ENCODE results near the gene ATG3. TPM values are rescaled to one million over a fixed set of nuclear protein-coding genes. Genes with fewer than 3 reads are reported as not detected.

ATG3 gene
- total and polyA plus RNA-seq, 2 donors (not counting 3 experiments of a cell fraction or from before 2014, with no cell fraction given), result 36.0 to 62.4 TPM

GRCh38 chr3:112604536-112604935 is 42.8 kb upstream of the ATG3 start:
- TF ChIP-seq FOS (IDR thresholded peaks at IDR 0.05; ENCODE audit: borderline replicate concordance, insufficient read depth, low read length) (peak; percentile 37), GATA2 (IDR thresholded peaks at IDR 0.05; ENCODE audit: insufficient read depth, insufficient read length, low read depth, low read length) (peak; percentile 94), POLR2AphosphoS5 (IDR thresholded peaks at IDR 0.05; ENCODE audit: insufficient read depth, low read depth, low read length) (peak; percentile 87)
- TF ChIP-seq, protein P1, sequence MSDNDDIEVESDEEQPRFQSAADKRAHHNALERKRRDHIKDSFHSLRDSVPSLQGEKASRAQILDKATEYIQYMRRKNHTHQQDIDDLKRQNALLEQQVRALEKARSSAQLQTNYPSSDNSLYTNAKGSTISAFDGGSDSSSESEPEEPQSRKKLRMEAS (IDR thresholded peaks at IDR 0.05; ENCODE audit: insufficient read depth, insufficient read length), result no peak
- peak overlapping the region; percentile 94 for H3K27ac ChIP-seq (ENCODE audit: insufficient read depth, low read depth, low read length)
- intact Hi-C loops (cut with micrococcal nuclease), result loop anchor here (1.0 kb wide), 1 partner anchor 22 kb away; no protein-coding TSS in a partner anchor
- DNase-seq (ENCODE audit: low read depth, low spot score), result peak; percentile 97
- peak overlapping the region; percentile 84 for H3K9ac ChIP-seq (replicated peaks; ENCODE audit: extremely low read depth, insufficient read depth, low read length)
- no peaks in the 10 kb centered on the region for H3K27me3 ChIP-seq (ENCODE audit: control insufficient read depth in 2 of 2, insufficient read depth in 2 of 2, low read length in 2 of 2)
- H3K9me1 ChIP-seq (replicated peaks; ENCODE audit: control insufficient read depth, extremely low read depth, insufficient read depth, low read length), result no peaks in the 10 kb centered on the region
- H3K36me3 ChIP-seq (ENCODE audit: control insufficient read depth in 2 of 2, extremely low read depth in 1 of 2, insufficient read depth in 2 of 2, low read length in 2 of 2), result no peaks in the 10 kb centered on the region
- ChIA-PET POLR2A (interaction anchor here (0.5 to 2.4 kb wide), 9 partner anchors 18 to 409 kb away, joined by 3 to 12 read pairs (median 4); partner anchors contain the start of genes ATG3 and SLC35A5), CTCF (interaction anchor here (1.2 to 2.7 kb wide), 10 partner anchors 18 to 375 kb away, joined by 4 to 26 read pairs (median 8); no protein-coding TSS in a partner anchor)
- no peak overlapping the region for H2AFZ ChIP-seq (ENCODE audit: low read depth, low read length)
- no TSS peak for BruUV-seq (replicated peaks)
- FAIRE-seq, result peak; percentile 89
- H3K79me2 ChIP-seq (ENCODE audit: control insufficient read depth, insufficient read depth, low read length), result no peaks in the 10 kb centered on the region
- H3K4me1 ChIP-seq (ENCODE audit: control insufficient read depth, extremely low read depth, insufficient read depth, low read length), result peaks cover 17% of the 10 kb centered on the region
- dilution Hi-C loops (cut with MboI; ENCODE audit: extremely low pct_ligation_motif_present, low sequenced_read_pairs), result no loop called here
- no peaks in the 10 kb centered on the region for H4K20me1 ChIP-seq (replicated peaks; ENCODE audit: control insufficient read depth, extremely low read depth, insufficient read depth, low read length)
- H3K4me3 ChIP-seq (replicated peaks in 1 of 3; ENCODE audit: insufficient read depth in 1 of 3, low read depth in 1 of 3, low read length in 3 of 3), result peak overlapping the region in 1 of 3 experiments; percentile 38
- H3K9me3 ChIP-seq (replicated peaks; ENCODE audit: control insufficient read depth, insufficient read depth, low read length), result no peaks in the 10 kb centered on the region
- peak overlapping the region; percentile 68 for H3K4me2 ChIP-seq (ENCODE audit: insufficient read depth, low read length)

DNA sequence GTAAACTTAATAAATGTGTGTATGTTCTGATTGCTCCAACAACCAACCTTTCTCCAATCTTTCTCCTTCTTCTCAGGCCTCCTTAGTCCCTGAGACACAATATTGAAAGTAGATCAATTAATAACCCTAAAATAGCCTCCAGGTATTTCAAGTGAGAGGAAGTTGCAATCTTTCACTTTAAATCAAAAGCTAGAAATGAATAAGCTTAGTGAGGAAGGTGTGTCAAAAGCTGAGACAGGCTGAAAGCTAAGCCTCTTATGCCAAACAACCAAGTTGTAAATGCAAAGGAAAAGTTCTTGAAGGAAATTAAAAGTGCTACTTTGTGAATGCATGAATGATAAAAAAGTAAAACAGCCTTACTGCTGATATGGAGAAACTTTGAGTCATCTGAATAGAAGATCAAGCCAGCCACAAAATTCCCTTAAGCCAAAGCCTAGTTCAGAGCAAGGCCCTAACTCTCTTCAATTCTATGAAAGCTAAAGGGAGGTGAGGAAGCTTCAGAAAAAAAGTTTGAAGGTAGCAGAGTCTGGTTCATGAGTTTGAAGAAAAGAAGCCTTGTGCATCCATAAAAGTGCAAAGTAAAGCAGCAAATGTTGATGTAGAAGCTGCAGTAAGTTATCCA is 40.6 kb upstream of the ATG3 start:
- no peak overlapping the region for H3K9ac ChIP-seq (replicated peaks; ENCODE audit: extremely low read depth, insufficient read depth, low read length)
- no peaks in the 10 kb centered on the region for H4K20me1 ChIP-seq (replicated peaks; ENCODE audit: control insufficient read depth, extremely low read depth, insufficient read depth, low read length)
- peaks cover 17% of the 10 kb centered on the region for H3K4me1 ChIP-seq (ENCODE audit: control insufficient read depth, extremely low read depth, insufficient read depth, low read length)
- dilution Hi-C loops (cut with MboI; ENCODE audit: extremely low pct_ligation_motif_present, low sequenced_read_pairs), result no loop called here
- no peaks in the 10 kb centered on the region for H3K36me3 ChIP-seq (ENCODE audit: control insufficient read depth in 2 of 2, extremely low read depth in 1 of 2, insufficient read depth in 2 of 2, low read length in 2 of 2)
- H3K4me2 ChIP-seq (ENCODE audit: insufficient read depth, low read length), result no peak overlapping the region
- no peaks in the 10 kb centered on the region for H3K9me1 ChIP-seq (replicated peaks; ENCODE audit: control insufficient read depth, extremely low read depth, insufficient read depth, low read length)
- TF ChIP-seq, protein P1 (IDR thresholded peaks at IDR 0.05; ENCODE audit: insufficient read depth, insufficient read length), result no peak
- TF ChIP-seq POLR2A (IDR thresholded peaks at IDR 0.05; ENCODE audit: low read depth, low read length) (no peak), GATA2 (IDR thresholded peaks at IDR 0.05; ENCODE audit: insufficient read depth, insufficient read length, low read depth, low read length) (no peak), CTCF (IDR thresholded peaks at IDR 0.05; ENCODE audit: extremely low read depth in 1 of 2, insufficient read depth in 1 of 2, low read depth in 1 of 2, low read length in 2 of 2) (no peak), MYC (IDR thresholded peaks at IDR 0.05; ENCODE audit: low read depth, low read length) (no peak), FOS (IDR thresholded peaks at IDR 0.05; ENCODE audit: borderline replicate concordance, insufficient read depth, low read length) (no peak), EZH2 (IDR thresholded peaks at IDR 0.05; ENCODE audit: borderline replicate concordance, low read depth, low read length, severe bottlenecking) (no peak), POLR2AphosphoS5 (IDR thresholded peaks at IDR 0.05; ENCODE audit: insufficient read depth, low read depth, low read length) (no peak), JUN (IDR thresholded peaks at IDR 0.05; ENCODE audit: borderline replicate concordance, insufficient read depth, insufficient read length, low read depth) (no peak)
- intact Hi-C loops (cut with micrococcal nuclease), result no loop called here
- BruUV-seq (replicated peaks), result no TSS peak
- no peaks in the 10 kb centered on the region for H3K79me2 ChIP-seq (ENCODE audit: control insufficient read depth, insufficient read depth, low read length)
- H3K9me3 ChIP-seq (replicated peaks; ENCODE audit: control insufficient read depth, insufficient read depth, low read length), result no peaks in the 10 kb centered on the region
- no peak overlapping the region for H3K27ac ChIP-seq (ENCODE audit: insufficient read depth, low read depth, low read length)
- H3K4me3 ChIP-seq (replicated peaks in 1 of 3; ENCODE audit: insufficient read depth in 1 of 3, low read depth in 1 of 3, low read length in 3 of 3), result no peak overlapping the region
- no peaks in the 10 kb centered on the region for H3K27me3 ChIP-seq (ENCODE audit: control insufficient read depth in 2 of 2, insufficient read depth in 2 of 2, low read length in 2 of 2)
- no peak for FAIRE-seq
- no peak for DNase-seq (ENCODE audit: low read depth, low spot score)
- CTCF ChIA-PET, result interaction anchor here (1.0 to 1.6 kb wide), 3 partner anchors 20 to 40 kb away, joined by 5 to 10 read pairs (median 6); no protein-coding TSS in a partner anchor
- POLR2A ChIA-PET, result no interaction called here
- H2AFZ ChIP-seq (ENCODE audit: low read depth, low read length), result no peak overlapping the region

All from endothelial cell of umbilical vein (primary cell).